ENCODE measurements around the gene LARP4.
A peak's percentile ranks its signal among the peaks of the same experiment; 100 is the strongest.
"Not testable (repeated sequence)": the region's sequence is repeated elsewhere in the genome, so short reads cannot be mapped to it uniquely, and the experiment has no call there.

The LARP4 gene

GRCh38 chr12:50482571-50482970 is 81.9 kb downstream of the LARP4 start:
- no peak for DNase-seq (ENCODE audit: low read depth in 2 of 2)

DNA sequence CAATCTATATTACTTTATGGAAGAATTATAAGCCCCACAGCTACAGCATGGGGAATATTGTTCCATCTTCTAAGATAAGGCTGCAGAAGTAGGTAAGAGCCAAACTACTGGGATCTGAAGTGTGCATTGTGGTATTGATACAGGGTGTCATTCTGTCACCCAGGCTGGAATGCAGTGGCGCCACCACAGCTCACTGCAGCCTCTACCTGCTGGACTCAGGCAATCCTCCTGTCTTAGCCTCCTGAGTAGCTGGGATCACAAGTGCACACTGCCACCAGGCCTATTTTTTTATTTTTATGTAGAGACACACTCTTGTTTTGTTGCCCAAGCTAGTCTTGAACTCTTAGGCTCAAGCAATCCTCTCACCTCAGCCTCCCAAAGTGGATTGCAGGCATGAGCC is 82.8 kb downstream of the LARP4 start:
- no peak for DNase-seq (ENCODE audit: low read depth in 2 of 2)

DNA sequence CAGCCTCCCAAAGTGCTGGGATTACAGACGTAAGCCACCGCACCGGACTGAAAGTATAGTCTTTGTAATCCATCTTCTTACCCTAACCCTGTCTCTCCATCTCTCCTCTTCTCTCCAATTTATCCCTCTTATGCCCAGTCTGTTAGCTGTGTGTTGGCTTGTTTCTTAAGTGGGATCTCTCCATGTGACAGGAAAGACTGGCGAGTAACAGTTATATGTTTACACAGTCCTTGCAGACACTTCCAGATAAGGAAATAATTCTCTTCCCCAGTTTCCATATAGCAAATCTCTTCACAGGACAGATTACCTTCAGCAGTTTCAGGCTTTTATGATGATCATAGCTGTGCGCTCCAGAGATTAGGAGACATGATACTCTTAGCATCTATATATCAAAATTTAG is 88.1 kb downstream of the LARP4 start:
- DNase-seq (ENCODE audit: low read depth in 2 of 2): no peak

- DNase-seq (ENCODE audit: low read depth in 2 of 2): not testable (repeated sequence)
Measured at GRCh38 chr12:50498119-50498518, 97.4 kb downstream of the LARP4 start.

- DNase-seq (ENCODE audit: low read depth in 2 of 2): peak; percentile 90 to 91
Measured at GRCh38 chr12:50504798-50505674, 104.4 kb downstream of the LARP4 start, which contains the start of gene DIP2B. Gene DIP2B, plus strand, starts transcription at chr12:50504985. Its CDS starts 156 bp downstream, at chr12:50505141.

- no peak for DNase-seq (ENCODE audit: low read depth in 2 of 2)
Measured at GRCh38 chr12:50505675-50506530, 105.2 kb downstream of the LARP4 start.

GRCh38 chr12:50506753-50507473 is 106.2 kb downstream of the LARP4 start:
- DNase-seq (ENCODE audit: low read depth in 2 of 2): no peak

GRCh38 chr12:50507474-50507838 is 106.8 kb downstream of the LARP4 start:
- no peak for DNase-seq (ENCODE audit: low read depth in 2 of 2)

DNA sequence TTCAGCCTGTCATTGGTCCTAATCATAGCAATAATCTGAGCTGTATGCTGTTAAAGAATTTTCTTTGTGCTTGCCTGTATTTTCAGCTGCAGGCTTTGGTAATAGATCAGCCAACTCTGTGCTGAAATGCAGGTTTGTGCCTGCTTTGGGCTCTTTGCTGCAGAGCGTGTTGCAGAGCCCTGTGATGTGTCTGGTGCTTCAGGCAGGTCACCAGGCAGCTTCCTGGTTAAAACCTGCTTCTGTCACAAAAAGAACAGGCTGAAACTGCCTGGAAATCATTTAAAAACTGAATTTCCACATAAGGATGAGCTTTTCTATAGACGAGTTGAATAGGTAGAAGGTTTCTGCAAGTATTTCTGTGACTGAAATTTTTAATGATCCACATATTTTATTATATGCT is 107.2 kb downstream of the LARP4 start:
- DNase-seq (ENCODE audit: low read depth in 2 of 2): no peak

DNA sequence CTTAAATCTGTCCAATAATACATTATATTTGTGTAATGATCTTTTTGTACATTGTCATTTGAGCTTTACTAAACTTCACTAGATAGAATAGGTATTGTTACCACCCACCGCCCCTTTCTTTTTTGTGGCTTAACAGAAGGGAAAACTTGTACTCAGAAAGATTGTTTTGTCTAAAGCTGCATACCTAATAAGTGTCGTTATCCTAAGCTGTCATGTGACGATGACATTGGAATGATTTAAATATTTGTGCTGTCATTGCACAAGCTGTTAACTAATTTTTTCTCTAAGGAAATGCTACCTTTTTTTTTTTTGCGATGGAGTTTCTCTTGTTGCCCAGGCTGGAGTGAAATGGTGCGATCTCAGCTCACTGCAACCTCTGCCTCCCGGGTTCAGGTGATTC is 107.7 kb downstream of the LARP4 start:
- no peak for DNase-seq (ENCODE audit: low read depth in 2 of 2)

- DNase-seq (ENCODE audit: low read depth in 2 of 2): no peak
Measured at GRCh38 chr12:50508970-50509663, 108.4 kb downstream of the LARP4 start.

DNA sequence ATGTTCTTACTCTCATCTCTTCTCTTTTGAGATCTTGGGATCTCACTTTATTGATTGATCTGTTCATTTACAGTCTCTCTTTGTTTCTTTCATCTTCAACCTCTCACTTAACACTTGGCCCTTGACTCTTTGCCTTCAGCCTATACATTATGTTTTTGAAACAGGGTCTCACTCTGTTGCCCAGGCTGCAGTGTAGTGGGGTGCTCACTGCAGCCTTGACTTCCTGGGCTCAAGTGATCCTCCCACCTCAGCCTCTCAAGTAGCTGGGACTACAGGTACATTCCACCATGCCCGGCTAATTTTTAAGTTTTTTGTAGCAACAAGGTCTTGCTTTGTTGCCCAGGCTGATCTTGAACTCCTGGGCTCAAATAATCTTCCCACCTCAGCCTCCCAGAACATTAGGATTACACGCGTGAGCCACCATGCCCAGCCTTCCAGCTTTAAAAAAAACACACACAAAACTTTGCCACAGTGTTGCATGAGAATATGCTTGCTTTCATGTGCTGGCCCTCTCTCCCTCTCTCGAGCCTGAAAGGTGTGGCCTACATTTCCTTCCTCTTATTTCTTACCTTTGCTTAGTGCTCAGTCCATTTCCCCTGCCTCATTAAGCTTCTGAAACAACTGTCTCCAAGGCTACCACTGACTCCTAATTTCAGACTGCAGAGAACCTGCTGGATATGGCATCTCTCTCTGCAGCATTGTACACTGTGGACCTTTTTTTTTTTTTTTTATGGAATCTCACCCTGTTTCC is 114.0 kb downstream of the LARP4 start:
- DNase-seq (ENCODE audit: low read depth in 2 of 2): no peak

- DNase-seq (ENCODE audit: low read depth in 2 of 2): no peak
Measured at GRCh38 chr12:50515587-50515986, 114.9 kb downstream of the LARP4 start.

GRCh38 chr12:50517421-50518048 is 116.8 kb downstream of the LARP4 start:
- DNase-seq (ENCODE audit: low read depth in 2 of 2): no peak

DNA sequence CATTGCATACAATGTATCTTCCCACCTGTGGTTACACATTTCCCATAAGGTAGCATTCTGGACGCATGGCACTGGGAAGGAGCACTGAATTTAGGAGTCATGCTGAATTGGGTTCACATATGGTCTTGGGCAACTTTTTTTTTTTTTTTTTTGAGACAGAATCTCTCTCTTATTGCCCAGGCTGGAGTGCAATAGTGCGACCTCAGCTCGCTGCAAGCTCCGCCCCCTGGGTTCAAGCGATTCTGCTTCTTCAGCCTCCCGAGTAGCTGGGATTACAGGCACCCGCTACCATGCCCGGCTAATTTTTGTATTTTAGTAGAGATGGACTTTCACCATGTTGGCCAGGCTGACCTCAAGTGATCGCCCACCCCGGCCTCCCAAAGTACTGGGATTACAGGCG is 117.4 kb downstream of the LARP4 start:
- no peak for DNase-seq (ENCODE audit: low read depth in 2 of 2)

DNA sequence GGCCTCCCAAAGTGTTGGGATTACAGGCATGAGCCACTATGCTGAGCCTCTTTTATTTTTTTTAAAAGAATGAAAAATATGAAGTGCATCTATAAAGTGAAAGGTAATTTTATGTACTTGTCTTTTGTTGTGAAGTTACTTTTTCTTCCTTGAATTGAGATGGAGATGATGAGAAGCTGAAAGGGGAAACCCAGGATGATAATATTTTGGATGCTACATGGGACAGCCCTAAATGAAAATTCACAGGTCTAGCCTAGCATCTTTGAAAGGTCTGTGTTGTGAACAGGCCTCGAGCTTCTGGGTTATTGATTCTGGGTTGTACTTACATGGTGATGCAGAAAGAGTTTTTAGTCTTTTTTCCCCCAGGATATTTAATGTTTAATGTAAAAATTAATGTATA is 118.7 kb downstream of the LARP4 start:
- DNase-seq (ENCODE audit: low read depth in 2 of 2): no peak

- no peak for DNase-seq (ENCODE audit: low read depth in 2 of 2)
Measured at GRCh38 chr12:50520416-50521207, 119.9 kb downstream of the LARP4 start.

DNA sequence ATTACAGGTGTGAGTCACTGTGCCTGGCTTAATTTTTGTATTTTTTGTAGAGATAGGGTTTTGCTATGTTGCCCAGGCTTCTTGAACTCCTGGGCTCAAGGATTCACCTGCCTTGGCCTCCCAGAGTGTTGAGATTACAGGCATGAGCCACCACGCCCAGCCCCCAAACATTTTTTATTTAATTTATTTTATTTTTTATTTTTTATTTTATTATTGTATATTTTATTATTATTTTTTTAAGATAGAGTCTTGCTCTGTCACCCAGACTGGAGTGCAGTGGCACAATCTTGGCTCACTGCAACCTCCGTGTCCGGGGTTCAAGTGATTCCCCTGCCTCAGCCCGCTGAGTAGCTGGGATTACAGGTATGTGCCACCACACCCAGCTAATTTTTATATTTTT is 121.1 kb downstream of the LARP4 start:
- DNase-seq (ENCODE audit: low read depth in 2 of 2): not testable (repeated sequence)

DNA sequence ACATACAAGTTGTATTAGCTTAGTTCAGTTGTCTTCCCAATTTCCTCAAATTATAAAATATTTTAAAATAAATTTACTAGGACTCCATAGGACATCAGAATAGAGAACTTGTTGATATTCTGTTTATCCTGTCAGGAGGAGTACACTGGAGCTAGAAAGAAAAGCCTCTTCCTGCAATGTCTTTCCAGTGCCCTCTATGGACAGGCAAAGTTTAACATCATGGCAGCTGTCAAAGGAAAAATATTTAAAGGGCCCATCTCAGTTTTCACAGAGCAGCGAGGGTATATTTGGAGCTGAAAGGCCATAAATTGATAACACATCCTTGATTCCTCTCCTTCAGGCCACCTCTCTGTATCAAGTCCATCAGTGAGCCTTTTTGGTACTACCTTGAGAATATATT is 123.1 kb downstream of the LARP4 start:
- no peak for DNase-seq (ENCODE audit: low read depth in 2 of 2)
